GM20431 (cell line): Measurements from ENCODE around the gene SNTG2.
"Not testable (repeated sequence)": the region's sequence is repeated elsewhere in the genome, so short reads cannot be mapped to it uniquely, and the experiment has no call there.

ENCODE experiments used
- in situ Hi-C: fragments of 300-500 bp; cut with MseI, MboI; formaldehyde crosslinking; loops from one replicate; pipeline ENCODE4 v1.15.0; 2020; ENCODE audit warnings: low sequenced_read_pairs; ENCODE audit not compliant: unreplicated experiment

Gene SNTG2

GRCh38 chr2:1132328-1132969 lies 181.8 kb downstream of the SNTG2 start:
- in situ Hi-C loops = no loop called here

- in situ Hi-C loops = not testable (repeated sequence)
Measured at GRCh38 chr2:1133896-1134295, 183.2 kb downstream of the SNTG2 start.

- in situ Hi-C loops = no loop called here
Measured at GRCh38 chr2:1134629-1135028, 184.0 kb downstream of the SNTG2 start.

GRCh38 chr2:1136067-1136466 lies 185.4 kb downstream of the SNTG2 start:
- in situ Hi-C loops = no loop called here

GRCh38 chr2:1136846-1137245 lies 186.2 kb downstream of the SNTG2 start:
- in situ Hi-C loops = no loop called here

GRCh38 chr2:1137264-1137663 lies 186.6 kb downstream of the SNTG2 start:
- in situ Hi-C loops = no loop called here

- in situ Hi-C loops = no loop called here
Measured at GRCh38 chr2:1137913-1138391, 187.3 kb downstream of the SNTG2 start.

GRCh38 chr2:1140389-1141003 lies 189.8 kb downstream of the SNTG2 start:
- in situ Hi-C loops = no loop called here

- in situ Hi-C loops = no loop called here
Measured at GRCh38 chr2:1141079-1141478, 190.4 kb downstream of the SNTG2 start.

GRCh38 chr2:1143129-1143528 lies 192.5 kb downstream of the SNTG2 start:
- in situ Hi-C loops = no loop called here

- in situ Hi-C loops = no loop called here
Measured at GRCh38 chr2:1147873-1148612, 197.4 kb downstream of the SNTG2 start.

- in situ Hi-C loops = no loop called here
Measured at GRCh38 chr2:1150724-1151511, 200.3 kb downstream of the SNTG2 start.

GRCh38 chr2:1152375-1152774 lies 201.7 kb downstream of the SNTG2 start:
- in situ Hi-C loops = no loop called here

- in situ Hi-C loops = no loop called here
Measured at GRCh38 chr2:1153920-1154319, 203.3 kb downstream of the SNTG2 start.

- in situ Hi-C loops = no loop called here
Measured at GRCh38 chr2:1154710-1155594, 204.3 kb downstream of the SNTG2 start.

GRCh38 chr2:1156059-1156458 lies 205.4 kb downstream of the SNTG2 start:
- in situ Hi-C loops = no loop called here

GRCh38 chr2:1156531-1156930 lies 205.9 kb downstream of the SNTG2 start:
- in situ Hi-C loops = no loop called here

- in situ Hi-C loops = no loop called here
Measured at GRCh38 chr2:1157107-1157506, 206.5 kb downstream of the SNTG2 start.

- in situ Hi-C loops = no loop called here
Measured at GRCh38 chr2:1159013-1159412, 208.4 kb downstream of the SNTG2 start.

GRCh38 chr2:1162246-1162645 lies 211.6 kb downstream of the SNTG2 start:
- in situ Hi-C loops = no loop called here
